Activated CD8-positive, alpha-beta memory T cell treated with anti-CD3 and anti-CD28 coated beads for 36 hours (primary cell): ENCODE data around the gene ARHGAP26. TPM values are rescaled to one million over a fixed set of nuclear protein-coding genes. Genes with fewer than 3 reads are reported as not detected.

Experiments
- CTCF ChIA-PET: fragments of 350-600 bp; sonication (Branson Sonifier 250); formaldehyde crosslinking; loops from one replicate; lab custom pipeline; 2021; ENCODE audit warnings: antibody characterized with exemption; lab: Charles Lee
- POLR2A ChIA-PET: fragments of 350-600 bp; sonication (Branson Sonifier 250); formaldehyde crosslinking; loops from one replicate; lab custom pipeline; 2021; ENCODE audit warnings: antibody characterized with exemption; lab: Charles Lee
- total RNA-seq, 2 experiments: library from RNA; stranded (reverse); gene quantifications; one replicate each; pipeline ENCODE4 v1.2.3, GENCODE V29; 2021

Gene ARHGAP26
- total RNA-seq, 2 experiments from 2014 or later: 15.6 to 15.7 TPM

- CTCF ChIA-PET: no interaction called here
- POLR2A ChIA-PET: no interaction called here
Observed at GRCh38 chr5:143036146-143036927, 266.2 kb downstream of the ARHGAP26 start.

- ChIA-PET POLR2A (no interaction called here), CTCF (no interaction called here)
Observed at GRCh38 chr5:143037071-143037470, 266.9 kb downstream of the ARHGAP26 start.

- CTCF ChIA-PET: no interaction called here
- POLR2A ChIA-PET: no interaction called here
Observed at GRCh38 chr5:143037708-143038107, 267.5 kb downstream of the ARHGAP26 start.

- POLR2A ChIA-PET: no interaction called here
Observed at GRCh38 chr5:143040622-143041021, 270.4 kb downstream of the ARHGAP26 start.

GRCh38 chr5:143041461-143041860 is 271.3 kb downstream of the ARHGAP26 start:
- CTCF ChIA-PET: no interaction called here

More at GRCh38 chr5:143040622-143041021, 270.4 kb downstream of the ARHGAP26 start:
- CTCF ChIA-PET: interaction anchor here (1.0 kb wide), 1 partner anchor 13 kb away, joined by 3 read pairs; no protein-coding TSS in a partner anchor

GRCh38 chr5:143041972-143042770 is 272.0 kb downstream of the ARHGAP26 start:
- ChIA-PET CTCF (no interaction called here), POLR2A (no interaction called here)

More at GRCh38 chr5:143041461-143041860, 271.3 kb downstream of the ARHGAP26 start:
- POLR2A ChIA-PET: no interaction called here

- POLR2A ChIA-PET: no interaction called here
- CTCF ChIA-PET: no interaction called here
Observed at GRCh38 chr5:143044265-143044664, 274.1 kb downstream of the ARHGAP26 start.

- POLR2A ChIA-PET: no interaction called here
Observed at GRCh38 chr5:143045062-143045461, 274.9 kb downstream of the ARHGAP26 start.

GRCh38 chr5:143046314-143046713 is 276.1 kb downstream of the ARHGAP26 start:
- POLR2A ChIA-PET: no interaction called here
- CTCF ChIA-PET: no interaction called here

More at GRCh38 chr5:143045062-143045461, 274.9 kb downstream of the ARHGAP26 start:
- CTCF ChIA-PET: no interaction called here

GRCh38 chr5:143047091-143047490 is 276.9 kb downstream of the ARHGAP26 start:
- CTCF ChIA-PET: no interaction called here

GRCh38 chr5:143050183-143050582 is 280.0 kb downstream of the ARHGAP26 start:
- ChIA-PET POLR2A (no interaction called here), CTCF (no interaction called here)

More at GRCh38 chr5:143047091-143047490, 276.9 kb downstream of the ARHGAP26 start:
- POLR2A ChIA-PET: no interaction called here

- CTCF ChIA-PET: no interaction called here
- POLR2A ChIA-PET: no interaction called here
Observed at GRCh38 chr5:143051244-143052058, 281.3 kb downstream of the ARHGAP26 start.

- ChIA-PET CTCF (interaction anchor here (0.7 kb wide), 1 partner anchor 13 kb away, joined by 3 read pairs; no protein-coding TSS in a partner anchor), POLR2A (no interaction called here)
Observed at GRCh38 chr5:143052967-143053682, 282.9 kb downstream of the ARHGAP26 start.

GRCh38 chr5:143053780-143054179 is 283.6 kb downstream of the ARHGAP26 start:
- POLR2A ChIA-PET: no interaction called here

GRCh38 chr5:143054480-143054941 is 284.3 kb downstream of the ARHGAP26 start:
- POLR2A ChIA-PET: no interaction called here
- CTCF ChIA-PET: no interaction called here

More at GRCh38 chr5:143053780-143054179, 283.6 kb downstream of the ARHGAP26 start:
- CTCF ChIA-PET: interaction anchor here (0.7 kb wide), 1 partner anchor 13 kb away, joined by 3 read pairs; no protein-coding TSS in a partner anchor

- CTCF ChIA-PET: interaction anchor here (0.6 to 1.8 kb wide), 3 partner anchors 19 to 347 kb away, joined by 3 to 7 read pairs (median 4); partner anchors contain the start of gene NR3C1
Observed at GRCh38 chr5:143055596-143056338, 285.6 kb downstream of the ARHGAP26 start.

GRCh38 chr5:143056339-143056704 is 286.1 kb downstream of the ARHGAP26 start:
- ChIA-PET POLR2A (interaction anchor here (1.6 kb wide), 1 partner anchor 10 kb away, joined by 4 read pairs; no protein-coding TSS in a partner anchor), CTCF (interaction anchor here (0.6 to 1.8 kb wide), 3 partner anchors 19 to 347 kb away, joined by 3 to 7 read pairs (median 4); partner anchors contain the start of gene NR3C1)

More at GRCh38 chr5:143055596-143056338, 285.6 kb downstream of the ARHGAP26 start:
- POLR2A ChIA-PET: interaction anchor here (1.6 kb wide), 1 partner anchor 11 kb away, joined by 4 read pairs; no protein-coding TSS in a partner anchor
